Mesothelial cell of epicardium (in vitro differentiated cells): ENCODE measurements around the gene TOP2B. TPM values are rescaled to one million over a fixed set of nuclear protein-coding genes. Genes with fewer than 3 reads are reported as not detected.
A peak's percentile ranks its signal among the peaks of the same experiment; 100 is the strongest.

ENCODE experiments used
- DNase-seq, 2 experiments: peaks; one replicate each; pipeline ENCODE4 v3.0.0; 2021; ENCODE audit warnings: low spot score in 2 of 2; ENCODE audit not compliant: unreplicated experiment in 2 of 2
- H3K27ac Mint-ChIP-seq: 2 replicates; pipeline ENCODE4 v1.8.0; 2021; ENCODE audit warnings: mixed read lengths
- H3K27me3 Mint-ChIP-seq: 2 replicates; pipeline ENCODE4 v1.8.0; 2021; ENCODE audit warnings: low read depth, mixed read lengths
- H3K36me3 Mint-ChIP-seq: 2 replicates; pipeline ENCODE4 v1.8.0; 2021; ENCODE audit warnings: mixed read lengths
- H3K4me1 Mint-ChIP-seq: 2 replicates; pipeline ENCODE4 v1.8.0; 2021; ENCODE audit warnings: mixed read lengths
- H3K4me3 Mint-ChIP-seq: 2 replicates; pipeline ENCODE4 v1.8.0; 2021; ENCODE audit warnings: mild to moderate bottlenecking, moderate library complexity, mixed read lengths
- H3K9me3 Mint-ChIP-seq: 2 replicates; pipeline ENCODE4 v1.8.0; 2021; ENCODE audit warnings: mixed read lengths
- CTCF ChIP-seq: fragments of 200-600 bp; sonication (generic); IDR thresholded peaks from one replicate; pipeline ENCODE4 v1.5.0; 2021; ENCODE audit warnings: antibody characterized with exemption; ENCODE audit not compliant: unreplicated experiment
- total RNA-seq: library from RNA; stranded (reverse); gene quantifications from 3 replicates; pipeline ENCODE4 v1.2.1, GENCODE V29; 2021

Gene TOP2B
- 194 to 203 TPM (median 203 TPM) in 3 replicates for total RNA-seq

- Mint-ChIP-seq H3K4me3 (peak within 1 kb of the TSS; percentile 97), H3K27me3 (no peaks in the 10 kb centered on the region), H3K9me3 (no peaks in the 10 kb centered on the region), H3K27ac (peak within 1 kb of the TSS; percentile 99), H3K4me1 (peaks cover 46% of the 10 kb centered on the region), H3K36me3 (no peaks in the 10 kb centered on the region)
- DNase-seq, result peak; percentile 89 to 96
- no peak for TF ChIP-seq CTCF
These were observed at the start of gene TOP2B for GRCh38 chr3:25664812-25665314. TSS of gene TOP2B (minus strand) at chr3:25664907. CDS start at chr3:25664297, 610 bp downstream.

GRCh38 chr3:25713341-25713985, 48.8 kb upstream of the TOP2B start:
- Mint-ChIP-seq H3K4me3 (no peak overlapping the region), H3K27me3 (no peaks in the 10 kb centered on the region), H3K9me3 (peaks cover 11% of the 10 kb centered on the region), H3K36me3 (peaks cover 16% of the 10 kb centered on the region), H3K27ac (no peak overlapping the region), H3K4me1 (peaks cover 2% of the 10 kb centered on the region)
- no peak for TF ChIP-seq CTCF
- no peak for DNase-seq

- TF ChIP-seq CTCF, result no peak
- no peak for DNase-seq
- Mint-ChIP-seq H3K9me3 (no peaks in the 10 kb centered on the region), H3K36me3 (no peaks in the 10 kb centered on the region), H3K27ac (no peak overlapping the region), H3K4me3 (no peak overlapping the region), H3K27me3 (no peaks in the 10 kb centered on the region), H3K4me1 (peaks cover 4% of the 10 kb centered on the region)
These were observed 46.4 kb upstream of the TOP2B start for GRCh38 chr3:25711090-25711489.

GRCh38 chr3:25708036-25708435, 43.3 kb upstream of the TOP2B start:
- Mint-ChIP-seq H3K4me1 (peaks cover 4% of the 10 kb centered on the region), H3K4me3 (no peak overlapping the region), H3K27me3 (no peaks in the 10 kb centered on the region), H3K27ac (no peak overlapping the region), H3K9me3 (no peaks in the 10 kb centered on the region), H3K36me3 (no peaks in the 10 kb centered on the region)
- DNase-seq, result no peak
- TF ChIP-seq CTCF, result no peak

GRCh38 chr3:25707268-25707926, 42.7 kb upstream of the TOP2B start:
- no peaks in the 10 kb centered on the region for H3K27me3 Mint-ChIP-seq
- H3K36me3 Mint-ChIP-seq, result no peaks in the 10 kb centered on the region
- H3K4me3 Mint-ChIP-seq, result no peak overlapping the region
- no peaks in the 10 kb centered on the region for H3K9me3 Mint-ChIP-seq
- H3K4me1 Mint-ChIP-seq, result peaks cover 4% of the 10 kb centered on the region
- no peak for TF ChIP-seq CTCF
- H3K27ac Mint-ChIP-seq, result no peak overlapping the region
- DNase-seq, result no peak
